ENCODE data around the gene TMC4. TPM values are rescaled to one million over a fixed set of nuclear protein-coding genes. Genes with fewer than 3 reads are reported as not detected.

TMC4 gene
- 0.15 TPM in 1 of 2 replicates, not detected in the other for total RNA-seq (ENCODE audit: low replicate concordance)

GRCh38 chr19:54172471-54173358, at the start of gene TMC4:
TMC4 (minus strand) TSS chr19:54173160; CDS start chr19:54173117, 43 bp downstream.

GRCh38 chr19:54191011-54191810, 18.3 kb upstream of the TMC4 start, which contains the start of gene TSEN34:
TSEN34 (plus strand) TSS chr19:54191308; CDS start chr19:54191365, 57 bp downstream.

GRCh38 chr19:54189145-54189734, 16.3 kb upstream of the TMC4 start, which contains the start of gene MBOAT7:
MBOAT7 (minus strand) TSS chr19:54189580; CDS start chr19:54188508, 1,072 bp downstream.

GRCh38 chr19:54159352-54160181, 13.4 kb downstream of the TMC4 start, which contains the start of gene LENG1:
LENG1 (minus strand) TSS chr19:54159721; CDS start chr19:54159695, 26 bp downstream.

GRCh38 chr19:54137699-54138488, 35.1 kb downstream of the TMC4 start, which contains the start of gene CNOT3:
CNOT3 (plus strand) TSS chr19:54137762; CDS start chr19:54142979, 5,217 bp downstream.

GRCh38 chr19:54115109-54116063, 57.6 kb downstream of the TMC4 start, which contains the start of the genes PRPF31 and TFPT:
PRPF31 (plus strand) TSS chr19:54115754; CDS start chr19:54118279, 2,525 bp downstream.
TFPT (minus strand) TSS chr19:54115657; CDS start chr19:54115269, 388 bp downstream.

Other genes starting within 250 kb of the TMC4 start
- 0.23 and 3.0 TPM in 2 replicates for gene CACNG8, start 210.2 kb downstream of the TMC4 start, total RNA-seq (ENCODE audit: low replicate concordance)
- 0.12 and 6.3 TPM in 2 replicates for gene CACNG6, start 181.5 kb downstream of the TMC4 start, total RNA-seq (ENCODE audit: low replicate concordance)
- gene VSTM1, start 109.3 kb downstream of the TMC4 start, total RNA-seq (ENCODE audit: low replicate concordance) = not detected in 2 replicates
- gene TARM1, start 91.8 kb downstream of the TMC4 start, total RNA-seq (ENCODE audit: low replicate concordance) = not detected in 2 replicates
- 0.12 and 1.2 TPM in 2 replicates for gene OSCAR, start 72.4 kb downstream of the TMC4 start, total RNA-seq (ENCODE audit: low replicate concordance)
- gene NDUFA3, start 70.3 kb downstream of the TMC4 start, total RNA-seq (ENCODE audit: low replicate concordance) = 19.7 and 24.4 TPM in 2 replicates
- 14.4 and 28.5 TPM in 2 replicates for gene TFPT, start 57.5 kb downstream of the TMC4 start, total RNA-seq (ENCODE audit: low replicate concordance)
- gene PRPF31, start 57.4 kb downstream of the TMC4 start, total RNA-seq (ENCODE audit: low replicate concordance) = 62.4 and 62.5 TPM in 2 replicates
- gene CNOT3, start 35.4 kb downstream of the TMC4 start, total RNA-seq (ENCODE audit: low replicate concordance) = 9.1 and 10.5 TPM in 2 replicates
- 2.3 and 6.5 TPM in 2 replicates for gene LENG1, start 13.4 kb downstream of the TMC4 start, total RNA-seq (ENCODE audit: low replicate concordance)
- 7.8 and 27.6 TPM in 2 replicates for gene MBOAT7, start 16.4 kb upstream of the TMC4 start, total RNA-seq (ENCODE audit: low replicate concordance)
- 14.4 and 56.0 TPM in 2 replicates for gene TSEN34, start 18.1 kb upstream of the TMC4 start, total RNA-seq (ENCODE audit: low replicate concordance)
- gene RPS9, start 27.7 kb upstream of the TMC4 start, total RNA-seq (ENCODE audit: low replicate concordance) = 975 and 2,995 TPM in 2 replicates
- gene LILRB3, start 49.8 kb upstream of the TMC4 start, total RNA-seq (ENCODE audit: low replicate concordance) = not detected in 2 replicates
- not detected in 2 replicates for gene LILRA6, start 69.6 kb upstream of the TMC4 start, total RNA-seq (ENCODE audit: low replicate concordance)
- gene LILRB5, start 84.1 kb upstream of the TMC4 start, total RNA-seq (ENCODE audit: low replicate concordance) = not detected in 2 replicates
- gene LILRB2, start 108.0 kb upstream of the TMC4 start, total RNA-seq (ENCODE audit: low replicate concordance) = not detected in 2 replicates
- gene LILRA5, start 140.0 kb upstream of the TMC4 start, total RNA-seq (ENCODE audit: low replicate concordance) = not detected in 2 replicates
- gene LILRA4, start 166.0 kb upstream of the TMC4 start, total RNA-seq (ENCODE audit: low replicate concordance) = not detected in 2 replicates
- not detected in 2 replicates for gene LAIR1, start 191.8 kb upstream of the TMC4 start, total RNA-seq (ENCODE audit: low replicate concordance)
- not detected in 2 replicates for gene TTYH1, start 242.3 kb upstream of the TMC4 start, total RNA-seq (ENCODE audit: low replicate concordance)

All from smooth muscle cell of the coronary artery (primary cell).